SIG-M5 treated with dmso at 0.1 percent for 504 hours (cell line): ENCODE data around the gene PLEKHH1.

Experiments used
- DNase-seq: peaks from one replicate; lab custom pipeline; 2025; ENCODE audit not compliant: unreplicated experiment; lab: John Stamatoyannopoulos, UW

The PLEKHH1 gene

DNA sequence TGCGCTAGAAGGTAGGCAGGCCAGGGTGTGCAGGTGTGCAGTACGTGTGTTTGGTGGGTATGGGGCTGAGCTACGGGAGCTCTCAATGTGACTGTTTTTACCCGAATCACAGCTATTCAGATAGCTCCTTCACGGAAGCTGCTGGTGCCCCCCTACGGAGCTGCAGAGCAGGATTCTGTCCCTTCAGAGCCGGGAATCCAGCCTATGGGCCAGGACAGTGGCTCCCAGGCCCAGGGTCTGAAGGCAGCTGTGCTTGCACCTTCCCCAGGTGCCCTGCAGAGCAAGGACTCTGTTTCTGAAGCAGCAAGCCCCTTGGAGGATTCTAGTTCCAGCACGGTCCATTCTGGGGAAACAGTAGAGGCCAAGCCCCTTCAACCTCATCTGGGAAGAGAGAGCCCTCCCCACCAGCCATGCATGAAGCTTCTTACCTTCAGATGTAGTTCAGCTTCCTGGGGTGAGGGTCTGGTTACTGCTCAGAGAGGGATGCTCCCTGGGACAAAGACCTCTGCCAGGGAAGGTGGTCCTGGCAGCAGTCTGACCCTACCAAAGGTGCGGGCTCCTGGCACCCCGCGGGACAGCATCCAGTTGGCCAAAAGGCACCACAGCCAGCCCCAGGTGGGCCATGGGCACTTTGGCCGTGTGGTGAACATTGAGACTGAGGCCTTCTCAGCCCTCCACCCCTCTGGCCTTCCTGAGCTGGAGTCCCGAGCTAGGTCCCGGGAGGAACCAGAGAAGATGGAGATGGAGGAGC is 29.1 kb downstream of the PLEKHH1 start:
- no peak for DNase-seq

DNA sequence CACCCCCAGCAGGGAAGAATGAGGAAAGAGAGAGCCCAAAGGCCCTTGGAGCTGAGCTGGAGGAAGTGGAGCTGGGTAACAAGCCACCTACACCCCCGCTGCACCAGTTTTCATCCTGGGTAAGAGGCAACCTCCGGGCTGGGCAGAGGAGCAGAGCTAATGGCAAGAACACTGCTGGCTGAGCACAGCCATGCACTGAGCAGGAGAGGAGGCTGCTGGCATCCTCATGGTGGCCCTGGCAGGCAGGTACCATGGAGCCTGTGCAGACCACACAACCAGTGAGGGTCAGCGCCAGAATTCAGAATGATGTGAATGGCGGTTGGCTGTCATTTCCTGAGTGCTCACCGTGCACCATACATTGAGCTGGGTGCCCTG is 29.7 kb downstream of the PLEKHH1 start:
- DNase-seq = no peak

DNA sequence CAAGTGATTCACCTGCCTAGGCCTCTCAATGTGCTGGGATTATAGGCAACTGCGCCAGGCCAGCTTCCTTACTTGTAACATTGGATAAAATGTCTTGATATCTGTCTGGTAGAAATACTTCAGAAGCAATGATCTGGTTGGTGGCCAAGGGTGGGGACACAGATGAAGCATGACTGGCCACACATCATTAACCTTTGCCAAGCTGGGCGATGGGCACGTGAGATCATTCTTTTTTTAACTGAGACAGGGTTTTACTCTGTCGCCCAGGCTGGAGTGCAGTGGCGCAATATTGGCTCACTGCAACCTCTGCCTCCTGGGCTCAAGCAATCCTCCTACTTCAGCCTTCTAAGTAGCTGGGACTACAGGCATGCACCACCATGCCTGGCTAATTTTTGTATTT is 31.1 kb downstream of the PLEKHH1 start:
- DNase-seq = no peak

DNA sequence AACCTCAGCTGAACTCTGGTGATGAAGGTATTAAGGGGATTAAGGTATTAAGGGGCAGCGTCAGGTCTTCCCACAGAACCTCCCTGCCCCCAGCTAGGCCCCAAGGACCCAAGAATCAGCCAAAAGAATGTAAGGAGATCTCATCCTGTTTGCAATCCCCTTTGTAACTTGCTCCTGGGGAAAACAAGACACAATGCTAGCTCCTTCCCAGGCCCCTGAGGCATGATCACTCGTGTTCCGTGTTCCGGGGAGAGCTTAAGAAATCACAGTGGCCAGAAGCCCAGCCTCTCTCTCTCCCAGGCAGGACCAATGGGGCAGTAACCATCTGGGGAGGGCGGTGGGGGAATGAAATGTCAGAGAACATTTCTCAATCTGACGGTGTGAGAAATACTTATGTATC is 33.8 kb downstream of the PLEKHH1 start:
- DNase-seq = no peak

DNA sequence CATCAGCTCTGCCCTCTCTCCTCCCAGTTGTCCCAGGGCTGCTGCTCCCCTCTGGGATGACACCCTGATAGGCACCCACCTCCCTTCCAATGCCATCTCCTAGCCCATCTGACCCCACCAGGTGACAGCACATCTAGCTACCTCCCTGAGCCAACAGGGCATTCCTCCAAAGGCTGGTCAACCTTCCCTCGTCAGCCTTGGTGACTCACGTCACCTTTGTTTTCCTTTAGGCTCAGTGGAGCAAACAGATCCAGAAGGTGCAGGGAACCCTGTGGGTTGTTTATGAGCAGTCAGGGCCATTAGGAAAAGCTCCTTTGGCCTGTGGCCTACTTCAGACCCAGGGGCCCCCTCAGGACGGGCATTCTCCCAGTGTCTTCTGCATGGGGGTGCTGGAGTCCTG is 34.6 kb downstream of the PLEKHH1 start:
- DNase-seq = no peak

DNA sequence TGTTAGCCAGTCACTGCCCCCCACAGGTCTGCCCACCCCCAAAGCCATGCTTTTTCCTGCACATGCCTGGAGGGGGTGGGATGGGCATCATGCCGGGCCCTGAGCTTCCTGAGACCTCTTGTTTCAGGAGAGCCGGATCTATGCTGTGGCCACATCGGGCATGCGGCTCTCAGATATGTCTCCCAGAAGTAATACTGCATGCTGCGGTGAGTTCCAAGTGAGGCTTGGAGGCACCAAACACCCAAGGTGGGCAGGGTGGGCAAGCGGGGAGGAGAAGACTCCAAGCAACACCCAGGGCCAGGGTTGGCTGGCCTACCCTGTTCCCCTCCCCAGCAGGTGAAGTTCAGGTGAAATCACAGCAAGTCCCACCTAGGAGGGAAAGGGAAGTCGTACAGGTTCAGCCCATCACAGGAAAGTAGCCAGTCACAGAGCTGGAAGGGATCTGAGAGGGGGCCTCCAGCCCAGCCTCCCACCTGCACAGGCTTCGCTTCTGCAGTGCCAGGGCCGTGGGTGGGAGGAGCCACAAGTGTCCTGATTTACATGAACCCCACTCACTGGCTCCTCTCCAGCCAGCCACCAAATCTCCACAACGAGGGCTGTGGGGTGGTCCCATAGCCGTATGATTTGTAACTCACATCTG is 36.0 kb downstream of the PLEKHH1 start:
- DNase-seq = no peak

DNA sequence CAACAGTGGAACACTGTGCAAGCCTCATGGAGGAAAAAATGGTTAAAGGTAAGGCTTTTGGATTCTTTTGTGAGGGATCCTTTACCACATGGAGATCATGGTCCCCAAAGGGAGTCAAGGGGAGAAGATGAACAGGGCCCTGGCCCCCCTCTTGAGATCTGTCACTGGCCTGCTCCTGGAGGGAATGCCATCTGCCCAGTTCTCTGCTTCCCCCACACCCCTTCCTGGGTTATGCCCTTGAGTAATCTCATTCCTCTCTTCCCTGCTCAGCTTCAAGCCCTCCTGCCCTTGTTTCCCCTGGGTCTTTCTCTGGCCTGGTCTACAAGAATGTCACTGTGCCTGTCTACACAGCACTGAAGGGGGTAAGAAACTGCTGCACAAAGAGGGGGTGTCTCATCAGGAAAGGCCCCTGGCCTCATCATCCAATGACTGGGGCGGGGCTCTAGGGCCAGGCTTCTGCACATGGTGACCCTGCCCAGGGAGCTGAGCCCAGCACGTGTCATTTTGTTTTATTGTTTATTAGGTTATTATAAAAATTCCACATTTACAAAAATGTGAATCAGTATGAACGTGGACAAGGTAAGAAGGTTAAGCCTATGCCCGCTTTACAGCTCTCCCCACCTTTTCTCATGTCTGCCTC is 36.7 kb downstream of the PLEKHH1 start:
- no peak for DNase-seq

DNA sequence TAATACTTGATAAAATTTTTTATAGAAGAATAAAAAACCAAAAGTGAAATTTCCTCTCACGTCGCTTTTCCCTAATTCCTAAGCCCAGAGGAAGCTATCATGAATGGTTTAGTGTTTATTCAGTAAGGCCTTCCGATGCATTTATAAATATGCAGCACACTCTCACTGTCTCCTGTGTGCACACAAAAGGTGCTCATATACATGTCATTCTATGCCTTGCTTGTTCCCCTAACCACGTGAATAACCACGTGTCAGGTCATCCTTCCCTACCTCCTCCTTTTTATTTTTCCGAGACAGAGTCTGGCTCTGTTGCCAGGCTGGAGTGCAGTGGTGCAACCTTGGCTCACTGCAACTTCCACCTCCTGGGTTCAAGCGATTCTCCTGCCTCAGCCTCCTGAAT is 37.4 kb downstream of the PLEKHH1 start:
- no peak for DNase-seq

DNA sequence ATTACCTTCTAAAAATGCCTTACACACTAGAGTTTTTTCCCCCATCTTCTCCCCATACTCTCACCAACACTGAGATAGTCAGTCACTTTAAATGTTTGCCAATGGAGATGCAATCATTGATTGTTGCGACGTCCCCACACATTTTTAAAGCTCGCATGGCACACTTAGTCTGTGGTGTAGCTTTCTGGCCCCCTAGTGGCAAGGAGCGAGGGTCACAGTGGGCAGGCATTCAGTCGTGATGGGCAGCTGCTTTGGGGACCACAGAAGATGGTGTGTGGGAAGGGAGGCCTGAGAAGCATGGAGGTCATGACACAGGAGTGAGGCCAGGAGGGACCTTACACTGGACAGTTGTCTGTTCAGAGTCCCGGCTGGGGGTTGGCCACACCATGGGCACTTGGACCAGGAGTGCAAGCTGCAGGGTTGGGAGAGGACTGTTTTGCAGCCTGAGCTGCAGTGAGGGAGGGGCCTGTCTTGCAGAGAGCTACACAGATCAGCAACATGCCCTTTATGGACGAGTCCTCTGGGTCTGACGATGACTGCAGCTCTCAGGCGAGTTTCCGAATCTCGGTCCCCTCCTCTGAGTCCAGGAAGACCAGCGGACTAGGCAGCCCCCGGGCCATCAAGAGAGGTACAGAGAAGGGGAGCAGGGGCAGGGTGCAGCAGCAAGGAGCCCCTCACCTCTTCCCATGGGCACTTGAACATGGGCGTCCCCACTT is 38.3 kb downstream of the PLEKHH1 start:
- peak; percentile 57 for DNase-seq

DNA sequence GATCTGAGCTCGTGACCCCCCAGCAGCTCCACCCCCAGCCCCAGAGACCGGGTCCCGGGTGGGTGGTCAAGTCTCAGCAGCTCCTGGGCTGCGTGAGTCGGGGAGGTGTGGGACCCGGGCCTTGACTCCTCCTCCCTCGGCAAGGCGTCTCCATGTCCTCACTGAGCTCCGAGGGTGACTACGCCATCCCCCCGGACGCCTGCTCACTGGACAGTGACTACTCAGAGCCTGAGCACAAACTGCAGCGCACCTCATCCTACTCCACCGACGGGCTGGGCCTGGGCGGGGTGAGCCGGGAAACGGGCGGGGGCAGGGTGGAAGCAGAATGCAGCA is 38.9 kb downstream of the PLEKHH1 start:
- DNase-seq = no peak

DNA sequence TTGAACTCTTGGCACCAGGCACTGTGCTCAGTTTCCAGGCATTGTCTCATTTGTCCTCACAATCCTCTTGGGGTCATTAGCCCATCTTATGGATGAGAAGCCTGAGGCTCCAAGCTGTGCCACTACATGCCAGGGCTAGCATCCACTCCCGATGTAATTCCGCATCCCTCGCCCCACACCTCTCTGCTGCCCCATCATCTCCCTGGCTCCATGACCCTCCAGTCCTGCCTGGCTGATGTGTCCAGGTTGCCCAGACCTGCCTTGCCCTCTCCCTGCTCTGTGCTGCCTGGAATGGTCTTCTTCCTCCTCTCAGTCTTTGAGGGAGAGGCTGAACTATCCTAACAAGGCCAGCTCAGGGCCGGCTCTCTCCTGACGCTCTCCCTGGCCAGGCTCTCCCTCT is 39.5 kb downstream of the PLEKHH1 start:
- DNase-seq = no peak

DNA sequence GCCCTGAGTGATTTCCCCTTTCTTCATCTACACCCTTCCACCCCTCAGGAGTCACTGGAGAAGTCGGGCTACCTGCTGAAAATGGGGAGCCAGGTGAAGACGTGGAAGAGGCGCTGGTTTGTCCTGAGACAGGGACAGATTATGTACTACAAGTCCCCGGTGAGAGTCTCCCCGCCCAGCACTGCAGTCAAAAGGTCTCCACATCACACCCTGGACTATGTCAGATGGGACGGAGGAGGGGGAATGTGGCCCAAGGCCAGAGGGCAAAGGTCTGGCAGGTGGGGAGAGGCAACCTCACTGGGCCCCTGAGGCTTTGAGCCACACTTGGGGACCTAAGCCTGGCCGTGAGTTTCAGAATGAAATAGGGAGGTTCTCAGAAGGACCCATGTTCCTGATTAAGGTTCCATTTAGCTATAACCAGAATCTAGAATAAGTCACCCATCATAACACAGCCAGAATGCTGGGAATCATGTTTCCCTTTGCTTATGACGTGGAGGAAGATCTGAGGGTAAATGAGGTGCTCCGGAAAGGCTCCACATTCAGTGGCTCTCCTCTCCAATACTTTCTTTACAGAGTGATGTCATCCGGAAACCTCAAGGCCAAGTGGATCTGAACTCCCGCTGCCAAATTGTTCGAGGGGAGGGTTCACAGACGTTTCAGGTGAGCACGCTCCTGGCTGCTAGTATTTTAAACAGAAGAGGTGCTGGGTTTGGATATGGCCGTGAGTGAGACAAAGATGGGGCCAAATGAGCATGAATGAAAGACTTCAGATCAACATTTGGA is 40.3 kb downstream of the PLEKHH1 start:
- DNase-seq = no peak

DNA sequence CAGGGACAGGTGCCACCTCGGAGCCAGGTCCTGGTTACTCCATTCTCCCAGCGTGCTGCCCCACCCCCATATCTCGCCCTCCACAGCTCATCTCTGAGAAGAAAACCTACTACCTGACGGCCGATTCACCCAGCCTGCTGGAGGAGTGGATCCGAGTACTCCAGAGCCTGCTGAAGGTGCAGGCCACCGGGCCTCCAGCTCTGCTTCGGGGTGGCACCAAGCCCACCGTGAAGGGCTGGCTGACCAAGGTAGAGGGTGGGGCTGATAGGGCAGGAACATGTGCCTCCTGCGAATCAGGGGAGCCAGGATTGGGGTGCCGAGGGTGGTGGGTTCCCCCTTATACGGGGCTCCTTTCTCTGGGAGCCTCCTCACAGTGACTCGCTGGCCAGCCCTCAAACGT is 41.1 kb downstream of the PLEKHH1 start:
- no peak for DNase-seq

DNA sequence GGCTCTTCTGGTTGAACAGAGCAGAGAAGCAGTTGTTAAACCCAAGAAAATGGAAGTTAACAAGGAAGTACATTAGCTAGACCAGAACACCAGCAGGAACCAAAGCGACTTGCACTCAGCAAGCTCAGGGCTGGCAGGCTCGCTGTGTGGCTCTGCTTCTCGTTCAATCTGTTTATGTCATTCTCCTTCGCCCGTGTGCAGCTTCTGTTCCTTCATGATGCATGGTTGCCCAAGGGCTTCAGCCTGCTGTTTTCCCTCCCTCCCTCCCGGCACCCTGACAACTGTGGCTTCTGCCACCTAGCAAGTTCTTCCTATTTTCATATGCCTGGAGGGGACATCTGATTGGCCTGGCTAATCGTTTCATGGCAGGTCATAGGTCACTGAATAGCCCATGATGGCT is 41.7 kb downstream of the PLEKHH1 start:
- no peak for DNase-seq

DNA sequence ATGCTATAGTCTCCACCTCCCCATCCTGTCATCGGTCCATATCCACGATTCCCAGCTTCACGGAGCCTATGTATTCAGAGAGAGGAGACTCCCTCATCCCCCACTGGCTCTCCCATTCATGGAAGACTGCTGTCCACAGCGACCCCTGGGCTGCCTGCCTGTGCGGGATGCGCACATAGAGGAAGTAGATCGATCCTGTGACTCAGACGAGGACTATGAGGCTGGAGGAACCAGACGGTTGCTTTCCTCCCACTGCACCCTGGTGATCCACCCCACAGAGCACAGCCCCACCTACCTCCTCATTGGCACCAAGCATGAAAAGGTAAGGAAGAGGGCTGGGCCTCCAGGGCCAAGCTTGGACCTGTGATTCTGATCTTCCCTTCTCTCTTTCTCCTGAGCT is 42.6 kb downstream of the PLEKHH1 start:
- peak; percentile 59 for DNase-seq

DNA sequence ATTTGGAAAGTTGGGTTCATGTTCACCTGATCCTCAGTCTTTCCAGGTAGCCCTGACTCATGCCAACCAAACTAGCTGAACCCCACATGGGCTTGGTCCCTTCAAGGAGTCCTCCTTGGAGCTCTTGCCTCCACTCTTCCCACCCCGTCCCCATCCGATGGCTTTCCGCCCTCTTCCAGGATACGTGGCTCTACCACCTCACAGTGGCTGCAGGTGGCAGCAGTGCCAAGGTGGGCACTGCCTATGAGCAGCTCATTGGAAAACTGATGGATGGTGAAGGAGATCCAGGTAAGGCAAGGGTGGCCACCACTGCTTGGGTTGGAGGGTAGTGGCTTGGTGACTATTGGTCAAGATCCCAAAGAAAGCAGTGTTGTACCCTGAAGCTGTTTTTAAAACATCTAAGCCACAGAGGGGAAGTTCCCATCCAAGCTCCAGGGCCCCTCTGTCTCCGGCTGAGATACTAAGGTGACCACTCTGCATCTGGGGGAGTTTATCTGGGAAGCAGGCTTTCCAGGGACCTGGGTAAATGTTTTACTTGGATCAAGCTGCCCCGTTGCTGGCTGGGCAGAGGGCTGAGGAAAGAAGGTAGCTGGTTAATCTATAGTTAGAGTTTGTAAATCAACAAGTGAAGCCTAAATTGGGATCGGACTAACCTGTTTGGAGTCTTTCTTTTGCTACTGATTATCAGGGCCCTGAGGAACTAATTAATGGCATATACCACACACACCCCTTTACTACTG is 43.3 kb downstream of the PLEKHH1 start:
- DNase-seq = no peak

DNA sequence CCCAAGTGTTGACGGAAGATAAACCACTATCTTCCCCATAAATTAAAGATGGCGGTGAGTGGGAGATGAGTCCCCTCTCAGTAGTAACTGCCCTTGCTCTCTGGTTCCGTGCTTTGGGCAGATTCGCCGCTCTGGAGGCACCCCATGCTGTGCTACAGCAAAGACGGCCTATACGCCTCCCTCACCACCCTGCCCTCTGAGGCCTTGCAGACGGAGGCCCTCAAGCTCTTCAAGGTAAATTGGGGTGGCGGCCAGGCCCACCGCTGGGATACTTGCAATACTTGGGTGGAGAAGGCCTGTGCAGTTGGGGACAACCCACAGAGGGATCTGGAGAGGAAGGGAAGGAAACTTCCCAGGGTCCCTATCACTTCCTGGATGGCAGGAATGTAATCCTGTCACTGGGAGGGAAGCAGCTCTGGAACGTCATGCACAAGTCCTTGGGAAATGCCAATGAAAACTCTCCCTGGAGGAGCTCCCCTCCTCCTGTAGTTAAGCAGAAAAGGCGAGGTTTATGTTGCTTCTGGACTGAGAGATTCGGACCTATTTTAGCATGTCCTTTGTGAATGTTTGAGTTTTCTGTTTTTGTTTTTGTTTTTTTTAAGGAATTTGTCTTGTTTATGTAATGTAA is 44.2 kb downstream of the PLEKHH1 start:
- no peak for DNase-seq

DNA sequence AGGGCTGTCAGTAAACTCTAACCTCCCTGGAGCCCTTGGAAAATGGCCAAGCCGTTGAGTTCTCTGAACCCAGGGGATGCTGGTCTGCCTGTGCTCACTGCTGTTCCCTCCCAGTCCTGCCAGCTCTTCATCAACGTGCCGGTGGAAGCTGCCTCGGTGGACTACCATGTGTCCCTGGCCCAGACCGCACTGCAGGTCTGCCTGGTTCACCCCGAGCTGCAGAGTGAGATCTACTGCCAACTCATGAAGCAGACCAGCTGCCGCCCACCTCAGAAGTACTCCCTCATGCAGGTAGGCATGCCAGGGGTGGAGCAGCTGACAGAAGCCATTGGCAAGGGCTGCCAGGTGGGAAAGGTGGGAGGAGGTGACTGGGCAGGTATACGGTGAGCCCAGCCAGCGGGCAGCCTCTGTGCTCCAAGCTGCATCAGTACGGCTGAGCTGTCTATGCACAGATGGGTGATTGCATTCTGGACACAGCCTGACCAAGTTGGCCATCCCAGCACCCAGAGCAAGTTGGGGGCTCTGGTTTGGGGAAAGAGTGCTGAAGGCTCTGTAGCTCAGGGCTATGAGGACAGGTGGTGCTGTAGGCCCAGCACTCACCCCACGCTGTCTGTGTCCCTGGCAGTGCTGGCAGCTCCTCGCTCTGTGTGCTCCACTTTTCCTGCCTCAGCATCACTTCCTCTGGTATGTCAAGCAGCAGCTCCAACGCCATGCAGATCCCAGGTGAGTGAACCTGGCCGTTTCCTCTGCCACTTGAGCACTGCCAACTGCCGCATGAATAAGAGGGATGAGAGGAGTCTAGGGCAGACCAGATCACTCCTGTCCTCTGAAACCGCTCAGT is 45.0 kb downstream of the PLEKHH1 start:
- DNase-seq = no peak

DNA sequence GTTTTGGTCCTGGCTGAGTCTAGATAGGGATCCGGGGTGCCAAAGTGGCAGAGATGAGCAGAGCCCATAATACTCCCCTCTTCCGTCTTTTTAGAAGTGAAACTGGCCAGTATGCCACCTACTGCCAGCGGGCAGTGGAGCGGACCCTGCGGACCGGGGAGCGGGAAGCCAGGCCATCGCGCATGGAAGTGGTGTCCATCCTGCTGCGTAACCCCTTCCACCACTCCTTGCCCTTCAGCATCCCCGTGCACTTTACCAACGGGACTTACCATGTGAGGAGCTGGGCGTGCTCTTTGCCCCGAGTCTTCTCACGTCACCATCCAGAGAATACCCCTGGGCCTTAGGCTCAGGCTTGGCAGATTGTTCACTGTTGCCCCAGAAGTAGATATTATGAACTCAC is 46.0 kb downstream of the PLEKHH1 start:
- DNase-seq = no peak
